ENCODE measurements around the gene POLL.

The POLL gene

DNA sequence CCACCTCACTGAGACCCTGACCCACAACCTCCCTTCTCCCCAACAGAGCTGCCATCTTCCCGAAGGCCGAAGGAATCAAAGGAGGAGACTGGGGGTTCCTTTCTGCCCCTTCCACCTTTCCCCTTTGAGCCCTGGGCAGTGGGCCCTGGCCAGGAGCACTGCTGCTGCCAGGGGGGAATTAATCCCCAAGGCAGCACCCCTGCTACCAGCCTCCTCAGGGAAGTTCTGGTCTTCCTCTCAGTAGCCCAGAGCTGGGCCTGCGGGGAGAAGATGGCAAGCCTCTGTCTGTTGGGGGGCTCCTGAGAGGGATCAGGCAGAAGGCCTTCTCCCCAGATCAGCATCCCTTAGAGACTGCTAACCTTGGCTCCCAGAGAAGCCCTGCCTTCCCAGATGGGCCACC lies 25.6 kb upstream of the POLL start:
- no peaks in the 10 kb centered on the region for H3K9me2 ChIP-seq (replicated peaks; ENCODE audit: low read depth, low read length)
- H3K36me3 ChIP-seq (ENCODE audit: insufficient read depth, low read length), result peaks cover 34% of the 10 kb centered on the region; the same call in 1 of the 2 replicates
- no peak overlapping the region for H3K4me3 ChIP-seq (ENCODE audit: low read length, poor library complexity, severe bottlenecking)
- no peak overlapping the region for H2AFZ ChIP-seq (ENCODE audit: low read length)
- H3K79me2 ChIP-seq (ENCODE audit: insufficient read depth, low read length), result no peaks in the 10 kb centered on the region
- no peak overlapping the region for H3K9ac ChIP-seq (ENCODE audit: low read depth, low read length, poor library complexity, severe bottlenecking)
- H4K20me1 ChIP-seq (ENCODE audit: insufficient read depth, low read length, poor library complexity, severe bottlenecking), result no peaks in the 10 kb centered on the region
- no peaks in the 10 kb centered on the region for H3K27me3 ChIP-seq (ENCODE audit: insufficient read depth, low read length, poor library complexity, severe bottlenecking)
- H3K9me3 ChIP-seq (ENCODE audit: insufficient read depth, low read depth, low read length), result no peaks in the 10 kb centered on the region
- H3F3A ChIP-seq (ENCODE audit: low read depth), result no peaks in the 10 kb centered on the region
- H3K4me2 ChIP-seq (ENCODE audit: low read depth, low read length, poor library complexity, severe bottlenecking), result no peak overlapping the region
- H3K4me1 ChIP-seq (ENCODE audit: insufficient read depth, low read length, poor library complexity, severe bottlenecking), result peaks cover 6% of the 10 kb centered on the region
- TF ChIP-seq EZH2phosphoT487 (IDR thresholded peaks at IDR 0.05; ENCODE audit: borderline replicate concordance) (no peak), CTCF (conservative IDR thresholded peaks at IDR 0.05; ENCODE audit: low read length) (no peak)

GRCh38 chr10:101612872-101613271 lies 24.8 kb upstream of the POLL start:
- Histone ChIP-seq H3K27me3 (ENCODE audit: insufficient read depth, low read length, poor library complexity, severe bottlenecking) (no peaks in the 10 kb centered on the region), H3K9ac (ENCODE audit: low read depth, low read length, poor library complexity, severe bottlenecking) (no peak overlapping the region), H3K9me3 (ENCODE audit: insufficient read depth, low read depth, low read length) (no peaks in the 10 kb centered on the region), H3F3A (ENCODE audit: low read depth) (no peaks in the 10 kb centered on the region), H3K36me3 (ENCODE audit: insufficient read depth, low read length) (peaks cover 42% of the 10 kb centered on the region; the same call in 1 of the 2 replicates), H2AFZ (ENCODE audit: low read length) (no peak overlapping the region), H3K4me3 (ENCODE audit: low read length, poor library complexity, severe bottlenecking) (no peak overlapping the region), H3K79me2 (ENCODE audit: insufficient read depth, low read length) (no peaks in the 10 kb centered on the region), H3K4me1 (ENCODE audit: insufficient read depth, low read length, poor library complexity, severe bottlenecking) (peaks cover 5% of the 10 kb centered on the region), H3K9me2 (replicated peaks; ENCODE audit: low read depth, low read length) (no peaks in the 10 kb centered on the region), H3K4me2 (ENCODE audit: low read depth, low read length, poor library complexity, severe bottlenecking) (no peak overlapping the region), H4K20me1 (ENCODE audit: insufficient read depth, low read length, poor library complexity, severe bottlenecking) (no peaks in the 10 kb centered on the region)
- TF ChIP-seq CTCF (conservative IDR thresholded peaks at IDR 0.05; ENCODE audit: low read length), result no peak
- no peak for TF ChIP-seq EZH2phosphoT487 (IDR thresholded peaks at IDR 0.05; ENCODE audit: borderline replicate concordance)

GRCh38 chr10:101612086-101612485 lies 24.0 kb upstream of the POLL start:
- Histone ChIP-seq H3F3A (ENCODE audit: low read depth) (no peaks in the 10 kb centered on the region), H3K27me3 (ENCODE audit: insufficient read depth, low read length, poor library complexity, severe bottlenecking) (no peaks in the 10 kb centered on the region), H3K36me3 (ENCODE audit: insufficient read depth, low read length) (peaks cover 45% of the 10 kb centered on the region; the same call in 1 of the 2 replicates), H2AFZ (ENCODE audit: low read length) (no peak overlapping the region), H3K4me3 (ENCODE audit: low read length, poor library complexity, severe bottlenecking) (no peak overlapping the region), H3K9me3 (ENCODE audit: insufficient read depth, low read depth, low read length) (no peaks in the 10 kb centered on the region), H3K79me2 (ENCODE audit: insufficient read depth, low read length) (no peaks in the 10 kb centered on the region), H4K20me1 (ENCODE audit: insufficient read depth, low read length, poor library complexity, severe bottlenecking) (no peaks in the 10 kb centered on the region), H3K9me2 (replicated peaks; ENCODE audit: low read depth, low read length) (no peaks in the 10 kb centered on the region), H3K4me2 (ENCODE audit: low read depth, low read length, poor library complexity, severe bottlenecking) (no peak overlapping the region), H3K9ac (ENCODE audit: low read depth, low read length, poor library complexity, severe bottlenecking) (no peak overlapping the region), H3K4me1 (ENCODE audit: insufficient read depth, low read length, poor library complexity, severe bottlenecking) (no peaks in the 10 kb centered on the region)
- TF ChIP-seq EZH2phosphoT487 (IDR thresholded peaks at IDR 0.05; ENCODE audit: borderline replicate concordance), result no peak
- no peak for TF ChIP-seq CTCF (conservative IDR thresholded peaks at IDR 0.05; ENCODE audit: low read length)
